Measurements from ENCODE around the gene CCDC172.

Gene CCDC172

DNA sequence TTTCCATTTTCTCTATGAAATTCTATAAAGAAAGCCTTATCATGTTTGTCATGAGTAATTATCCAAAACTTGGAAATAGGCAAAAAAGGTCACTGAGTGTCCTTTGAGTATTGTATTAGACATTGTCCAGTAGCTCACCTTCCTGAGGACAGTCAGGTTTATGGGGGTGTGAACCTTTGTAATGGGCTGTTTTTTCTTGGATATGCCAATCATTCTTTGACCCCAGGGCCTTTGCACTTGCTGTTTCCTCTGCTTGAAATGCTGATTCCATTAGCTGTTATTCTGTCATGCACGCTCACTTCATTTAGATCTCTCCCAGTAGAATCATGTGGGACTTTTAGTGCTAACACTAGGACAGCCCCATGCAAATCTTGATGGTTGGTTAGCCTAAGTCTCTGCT lies 4.9 kb downstream of the CCDC172 start:
- H3K27ac ChIP-seq (ENCODE audit: insufficient read depth, low read depth, low read length, poor library complexity, severe bottlenecking) = no peak overlapping the region
- no peaks in the 10 kb centered on the region for H3K9me3 ChIP-seq (ENCODE audit: control insufficient read depth, low read length)
- no peaks in the 10 kb centered on the region for H3K27me3 ChIP-seq (ENCODE audit: control insufficient read depth, insufficient read depth, low read length, poor library complexity, severe bottlenecking)
- no peak overlapping the region for H3K4me3 ChIP-seq (ENCODE audit: insufficient read depth, low read depth, low read length)
- H3K36me3 ChIP-seq (ENCODE audit: control insufficient read depth, insufficient read depth, low read length) = no peaks in the 10 kb centered on the region
- WGBS, 2 experiments = 84 to 96% methylated on average over 1 of the region's 1 CpG
- H3K4me1 ChIP-seq (ENCODE audit: control insufficient read depth, insufficient read depth, low read length) = no peaks in the 10 kb centered on the region

- 89 to 90% methylated on average over 2 of the region's 2 CpGs for WGBS, 2 experiments
- Histone ChIP-seq H3K27ac (ENCODE audit: insufficient read depth, low read depth, low read length, poor library complexity, severe bottlenecking) (no peak overlapping the region), H3K4me3 (ENCODE audit: insufficient read depth, low read depth, low read length) (no peak overlapping the region), H3K27me3 (ENCODE audit: control insufficient read depth, insufficient read depth, low read length, poor library complexity, severe bottlenecking) (no peaks in the 10 kb centered on the region), H3K9me3 (ENCODE audit: control insufficient read depth, low read length) (no peaks in the 10 kb centered on the region), H3K4me1 (ENCODE audit: control insufficient read depth, insufficient read depth, low read length) (no peaks in the 10 kb centered on the region), H3K36me3 (ENCODE audit: control insufficient read depth, insufficient read depth, low read length) (no peaks in the 10 kb centered on the region)
Measured at GRCh38 chr10:116331815-116332214, 7.6 kb downstream of the CCDC172 start.

DNA sequence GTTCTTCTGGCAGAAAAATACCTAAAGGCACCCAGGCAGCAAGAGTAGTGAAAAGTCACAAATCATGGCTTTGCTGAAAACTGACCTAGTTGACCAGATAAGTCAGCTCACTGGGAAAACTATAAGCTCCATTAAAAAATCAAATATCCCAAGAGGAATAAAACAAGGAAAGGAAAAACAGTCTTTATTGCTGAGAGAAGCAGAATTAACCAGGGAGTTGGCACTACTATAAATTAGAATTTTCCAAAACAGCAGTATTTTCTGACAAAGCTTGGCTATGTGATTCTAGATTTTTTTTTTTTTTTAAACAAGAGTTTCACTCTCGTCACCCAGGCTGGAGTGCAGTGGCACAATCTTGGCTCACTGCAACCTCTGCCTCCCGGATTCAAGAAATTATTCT lies 12.6 kb downstream of the CCDC172 start:
- Histone ChIP-seq H3K27me3 (ENCODE audit: control insufficient read depth, insufficient read depth, low read length, poor library complexity, severe bottlenecking) (no peaks in the 10 kb centered on the region), H3K9me3 (ENCODE audit: control insufficient read depth, low read length) (no peaks in the 10 kb centered on the region), H3K27ac (ENCODE audit: insufficient read depth, low read depth, low read length, poor library complexity, severe bottlenecking) (no peak overlapping the region), H3K4me1 (ENCODE audit: control insufficient read depth, insufficient read depth, low read length) (no peaks in the 10 kb centered on the region), H3K36me3 (ENCODE audit: control insufficient read depth, insufficient read depth, low read length) (no peaks in the 10 kb centered on the region), H3K4me3 (ENCODE audit: insufficient read depth, low read depth, low read length) (no peak overlapping the region)
- 87 to 95% methylated on average over 2 of the region's 2 CpGs for WGBS, 2 experiments

GRCh38 chr10:116352125-116352524 lies 27.9 kb downstream of the CCDC172 start:
- no peak overlapping the region for H3K4me3 ChIP-seq (ENCODE audit: insufficient read depth, low read depth, low read length)
- no peaks in the 10 kb centered on the region for H3K36me3 ChIP-seq (ENCODE audit: control insufficient read depth, insufficient read depth, low read length)
- no peaks in the 10 kb centered on the region for H3K9me3 ChIP-seq (ENCODE audit: control insufficient read depth, low read length)
- no peak overlapping the region for H3K27ac ChIP-seq (ENCODE audit: insufficient read depth, low read depth, low read length, poor library complexity, severe bottlenecking)
- no peaks in the 10 kb centered on the region for H3K4me1 ChIP-seq (ENCODE audit: control insufficient read depth, insufficient read depth, low read length)
- H3K27me3 ChIP-seq (ENCODE audit: control insufficient read depth, insufficient read depth, low read length, poor library complexity, severe bottlenecking) = no peaks in the 10 kb centered on the region

DNA sequence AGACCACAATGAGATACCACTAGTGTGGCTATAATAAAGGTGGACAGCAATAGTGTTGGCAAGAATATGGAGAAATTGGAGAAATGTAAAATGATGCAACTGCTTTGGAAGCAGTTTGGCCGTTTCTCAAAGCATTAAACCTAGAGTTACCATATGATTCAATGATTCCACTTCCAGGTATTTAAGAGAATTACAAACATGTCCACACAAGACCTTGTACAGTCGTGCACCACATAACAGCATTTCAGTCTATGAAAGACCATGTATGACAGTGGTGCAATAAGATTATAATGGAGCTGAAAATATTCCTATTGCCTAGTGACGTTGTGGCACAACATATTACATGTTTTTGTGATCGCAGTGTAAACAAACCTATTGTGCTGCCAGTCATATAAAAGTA lies 29.6 kb downstream of the CCDC172 start:
- WGBS, 2 experiments = 97 to 99% methylated on average over 3 to 4 of the region's 4 CpGs
- Histone ChIP-seq H3K27ac (ENCODE audit: insufficient read depth, low read depth, low read length, poor library complexity, severe bottlenecking) (no peak overlapping the region), H3K4me3 (ENCODE audit: insufficient read depth, low read depth, low read length) (no peak overlapping the region), H3K9me3 (ENCODE audit: control insufficient read depth, low read length) (no peaks in the 10 kb centered on the region), H3K36me3 (ENCODE audit: control insufficient read depth, insufficient read depth, low read length) (no peaks in the 10 kb centered on the region), H3K27me3 (ENCODE audit: control insufficient read depth, insufficient read depth, low read length, poor library complexity, severe bottlenecking) (no peaks in the 10 kb centered on the region), H3K4me1 (ENCODE audit: control insufficient read depth, insufficient read depth, low read length) (no peaks in the 10 kb centered on the region)

DNA sequence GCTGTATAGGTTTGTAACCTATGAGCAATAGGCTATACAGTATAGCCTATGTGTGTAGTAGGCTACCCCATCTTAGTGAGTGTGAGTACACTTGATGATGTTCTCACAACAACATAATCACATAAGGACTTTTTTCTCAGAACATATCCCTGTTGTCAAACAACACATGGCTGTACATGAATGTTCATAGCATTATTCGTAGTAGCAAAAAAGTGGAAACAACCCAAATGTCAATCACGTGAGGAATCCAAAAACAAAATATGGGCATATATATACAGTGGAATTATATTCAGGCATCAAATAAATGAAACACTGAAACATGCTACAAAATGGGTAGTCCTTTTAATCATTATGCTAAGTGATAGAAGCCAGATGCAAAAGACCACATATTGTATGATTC lies 31.1 kb downstream of the CCDC172 start:
- Histone ChIP-seq H3K4me1 (ENCODE audit: control insufficient read depth, insufficient read depth, low read length) (no peaks in the 10 kb centered on the region), H3K27me3 (ENCODE audit: control insufficient read depth, insufficient read depth, low read length, poor library complexity, severe bottlenecking) (no peaks in the 10 kb centered on the region), H3K36me3 (ENCODE audit: control insufficient read depth, insufficient read depth, low read length) (no peaks in the 10 kb centered on the region), H3K27ac (ENCODE audit: insufficient read depth, low read depth, low read length, poor library complexity, severe bottlenecking) (no peak overlapping the region), H3K4me3 (ENCODE audit: insufficient read depth, low read depth, low read length) (no peak overlapping the region), H3K9me3 (ENCODE audit: control insufficient read depth, low read length) (no peaks in the 10 kb centered on the region)
- 94% methylated on average over 2 of the region's 2 CpGs; no CpG with 5 or more reads in 1 of the 2 experiments for WGBS, 2 experiments

- Histone ChIP-seq H3K36me3 (ENCODE audit: control insufficient read depth, insufficient read depth, low read length) (no peaks in the 10 kb centered on the region), H3K4me1 (ENCODE audit: control insufficient read depth, insufficient read depth, low read length) (no peaks in the 10 kb centered on the region), H3K27ac (ENCODE audit: insufficient read depth, low read depth, low read length, poor library complexity, severe bottlenecking) (no peak overlapping the region), H3K4me3 (ENCODE audit: insufficient read depth, low read depth, low read length) (no peak overlapping the region), H3K9me3 (ENCODE audit: control insufficient read depth, low read length) (no peaks in the 10 kb centered on the region), H3K27me3 (ENCODE audit: control insufficient read depth, insufficient read depth, low read length, poor library complexity, severe bottlenecking) (no peaks in the 10 kb centered on the region)
- 92 to 97% methylated on average over 3 of the region's 4 CpGs for WGBS, 2 experiments
Measured at GRCh38 chr10:116356833-116357232, 32.6 kb downstream of the CCDC172 start.

DNA sequence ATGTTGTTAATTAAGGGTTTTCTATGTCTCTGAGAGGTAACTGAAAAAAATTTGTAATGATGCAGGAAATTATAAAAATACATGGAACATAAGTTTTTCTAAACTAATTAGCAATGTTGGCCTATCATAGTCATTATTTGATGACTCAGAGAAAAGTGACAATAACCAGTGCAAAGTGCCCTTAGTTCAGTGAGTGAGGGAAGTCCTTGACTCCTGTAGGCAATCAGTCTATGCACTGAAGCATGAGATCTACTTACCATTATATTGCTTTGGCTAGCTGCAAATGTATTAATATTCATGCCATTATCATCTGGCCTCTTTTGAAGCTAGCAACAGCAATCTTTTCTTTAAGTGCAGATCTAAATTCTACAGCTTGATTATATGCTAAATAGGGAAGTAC lies 40.6 kb downstream of the CCDC172 start:
- Histone ChIP-seq H3K4me1 (ENCODE audit: control insufficient read depth, insufficient read depth, low read length) (no peaks in the 10 kb centered on the region), H3K27me3 (ENCODE audit: control insufficient read depth, insufficient read depth, low read length, poor library complexity, severe bottlenecking) (no peaks in the 10 kb centered on the region), H3K9me3 (ENCODE audit: control insufficient read depth, low read length) (no peaks in the 10 kb centered on the region), H3K36me3 (ENCODE audit: control insufficient read depth, insufficient read depth, low read length) (no peaks in the 10 kb centered on the region), H3K4me3 (ENCODE audit: insufficient read depth, low read depth, low read length) (no peak overlapping the region), H3K27ac (ENCODE audit: insufficient read depth, low read depth, low read length, poor library complexity, severe bottlenecking) (no peak overlapping the region)

DNA sequence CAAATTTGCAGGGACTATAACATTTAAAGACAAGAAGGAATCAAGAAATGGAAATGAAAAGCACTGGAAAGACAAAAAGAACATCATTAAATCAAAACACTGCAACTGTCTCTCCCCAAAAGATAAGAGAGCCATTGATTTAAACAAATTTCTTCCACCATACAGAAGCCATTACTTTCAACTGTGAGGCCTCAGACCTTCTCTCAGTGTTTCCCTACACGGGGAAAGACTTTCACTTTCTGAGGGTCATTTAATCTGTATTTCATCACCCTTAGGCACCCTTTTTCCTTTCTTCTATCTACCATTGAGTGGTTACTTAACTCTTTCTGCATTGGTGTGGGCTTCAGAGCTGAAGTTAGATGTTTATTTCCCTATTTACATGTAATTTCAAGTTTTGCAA lies 47.5 kb downstream of the CCDC172 start:
- Histone ChIP-seq H3K27ac (ENCODE audit: insufficient read depth, low read depth, low read length, poor library complexity, severe bottlenecking) (no peak overlapping the region), H3K4me3 (ENCODE audit: insufficient read depth, low read depth, low read length) (no peak overlapping the region)
- WGBS, 2 experiments = 36 to 50% methylated on average over 1 of the region's 1 CpG

GRCh38 chr10:116382290-116382689 lies 58.0 kb downstream of the CCDC172 start:
- no peaks in the 10 kb centered on the region for H3K36me3 ChIP-seq (ENCODE audit: control insufficient read depth, insufficient read depth, low read length)
- H3K4me3 ChIP-seq (ENCODE audit: insufficient read depth, low read depth, low read length) = no peak overlapping the region
- WGBS, 2 experiments = 94 to 96% methylated on average over 5 of the region's 5 CpGs
- H3K9me3 ChIP-seq (ENCODE audit: control insufficient read depth, low read length) = no peaks in the 10 kb centered on the region
- H3K4me1 ChIP-seq (ENCODE audit: control insufficient read depth, insufficient read depth, low read length) = no peaks in the 10 kb centered on the region
- no peaks in the 10 kb centered on the region for H3K27me3 ChIP-seq (ENCODE audit: control insufficient read depth, insufficient read depth, low read length, poor library complexity, severe bottlenecking)
- H3K27ac ChIP-seq (ENCODE audit: insufficient read depth, low read depth, low read length, poor library complexity, severe bottlenecking) = no peak overlapping the region

More for the DNA sequence above, 47.5 kb downstream of the CCDC172 start:
- no peaks in the 10 kb centered on the region for H3K4me1 ChIP-seq (ENCODE audit: control insufficient read depth, insufficient read depth, low read length)
- no peaks in the 10 kb centered on the region for H3K9me3 ChIP-seq (ENCODE audit: control insufficient read depth, low read length)
- no peaks in the 10 kb centered on the region for H3K36me3 ChIP-seq (ENCODE audit: control insufficient read depth, insufficient read depth, low read length)
- H3K27me3 ChIP-seq (ENCODE audit: control insufficient read depth, insufficient read depth, low read length, poor library complexity, severe bottlenecking) = no peaks in the 10 kb centered on the region

GRCh38 chr10:116385311-116385710 lies 61.1 kb downstream of the CCDC172 start:
- H3K9me3 ChIP-seq (ENCODE audit: control insufficient read depth, low read length) = no peaks in the 10 kb centered on the region

More at GRCh38 chr10:116385311-116385710, 61.1 kb downstream of the CCDC172 start:
- H3K27me3 ChIP-seq (ENCODE audit: control insufficient read depth, insufficient read depth, low read length, poor library complexity, severe bottlenecking) = no peaks in the 10 kb centered on the region
- no peaks in the 10 kb centered on the region for H3K36me3 ChIP-seq (ENCODE audit: control insufficient read depth, insufficient read depth, low read length)
- WGBS, 2 experiments = 78% methylated on average over 2 of the region's 2 CpGs
- H3K4me1 ChIP-seq (ENCODE audit: control insufficient read depth, insufficient read depth, low read length) = no peaks in the 10 kb centered on the region
- H3K4me3 ChIP-seq (ENCODE audit: insufficient read depth, low read depth, low read length) = no peak overlapping the region
- H3K27ac ChIP-seq (ENCODE audit: insufficient read depth, low read depth, low read length, poor library complexity, severe bottlenecking) = no peak overlapping the region
